Hippocampal formation (tissue), 2 donors: Measurements from ENCODE around the gene CAPN12.

ENCODE experiments used
- DNase-seq, 2 donors: peaks; one replicate each; lab custom pipeline; 2025; lab: John Stamatoyannopoulos, UW

CAPN12 gene

GRCh38 chr19:38725469-38726283 is 18.6 kb downstream of the CAPN12 start:
- DNase-seq = no peak

GRCh38 chr19:38723990-38724854 is 20.1 kb downstream of the CAPN12 start:
- no peak for DNase-seq

- DNase-seq = no peak
Measured at GRCh38 chr19:38723606-38723965, 20.7 kb downstream of the CAPN12 start.

- DNase-seq = no peak
Measured at GRCh38 chr19:38722947-38723605, 21.2 kb downstream of the CAPN12 start.

- peak; percentile 86 to 87 for DNase-seq
Measured at GRCh38 chr19:38721979-38722773, 22.1 kb downstream of the CAPN12 start.

GRCh38 chr19:38721496-38721895 is 22.8 kb downstream of the CAPN12 start:
- no peak for DNase-seq

- DNase-seq = no peak
Measured at GRCh38 chr19:38720559-38721236, 23.6 kb downstream of the CAPN12 start.

GRCh38 chr19:38719761-38720558 is 24.3 kb downstream of the CAPN12 start:
- DNase-seq = no peak

- DNase-seq = peak in 1 of 2 donors; percentile 72
Measured at GRCh38 chr19:38718747-38719543, 25.3 kb downstream of the CAPN12 start.

- DNase-seq = no peak
Measured at GRCh38 chr19:38717855-38718254, 26.4 kb downstream of the CAPN12 start.

- no peak for DNase-seq
Measured at GRCh38 chr19:38717051-38717450, 27.2 kb downstream of the CAPN12 start.

- no peak for DNase-seq
Measured at GRCh38 chr19:38715555-38715954, 28.7 kb downstream of the CAPN12 start.

GRCh38 chr19:38714354-38714778 is 29.9 kb downstream of the CAPN12 start:
- DNase-seq = no peak

- DNase-seq = no peak
Measured at GRCh38 chr19:38713865-38714264, 30.4 kb downstream of the CAPN12 start.

- DNase-seq = peak in 1 of 2 donors; percentile 46
Measured at GRCh38 chr19:38713227-38713649, 31.0 kb downstream of the CAPN12 start.

GRCh38 chr19:38712161-38712748 is 32.0 kb downstream of the CAPN12 start:
- no peak for DNase-seq

- no peak for DNase-seq
Measured at GRCh38 chr19:38711726-38712153, 32.5 kb downstream of the CAPN12 start.

GRCh38 chr19:38710928-38711725 is 33.1 kb downstream of the CAPN12 start:
- DNase-seq = peak in 1 of 2 donors; percentile 30
